ENCODE measurements around the gene INA.

- no peak for TF ChIP-seq CTCF (IDR thresholded peaks at IDR 0.05; ENCODE audit: insufficient read depth, low read depth, low read length)
- TF ChIP-seq EZH2 (IDR thresholded peaks at IDR 0.05; ENCODE audit: insufficient read depth, low read length): no peak
These were observed 39.1 kb downstream of the INA start for GRCh38 chr10:103316087-103316486.
